Tibial nerve (tissue), 4 donors: Measurements from ENCODE around the gene HIPK2.

ENCODE experiments used
- CTCF ChIP-seq, 5 experiments: fragments of 200-600 bp in 3 of 5; fragments of 450-650 bp in 2 of 5; sonication (generic) in 3 of 5; IDR thresholded peaks; one replicate each; pipeline ENCODE4 v1.5.1; 2016 to 2019; ENCODE audit warnings: antibody characterized with exemption in 5 of 5, mild to moderate bottlenecking in 3 of 5, moderate library complexity in 2 of 5
- EP300 ChIP-seq, 2 donors: sonication (generic); formaldehyde crosslinking; IDR thresholded peaks; one replicate each; pipeline ENCODE4 v1.6.1; 2017; ENCODE audit warnings: antibody characterized with exemption in 2 of 2, mild to moderate bottlenecking in 1 of 2
- POLR2A ChIP-seq, 2 donors: fragments of 450-650 bp; IDR thresholded peaks; one replicate each; pipeline ENCODE4 v1.6.1; 2017; ENCODE audit warnings: antibody characterized with exemption in 2 of 2, mild to moderate bottlenecking in 2 of 2, moderate library complexity in 2 of 2

- TF ChIP-seq POLR2A (IDR thresholded peaks at IDR 0.05): no peak
- TF ChIP-seq CTCF (IDR thresholded peaks at IDR 0.05): no peak
- TF ChIP-seq EP300 (IDR thresholded peaks at IDR 0.05): no peak
Measured at GRCh38 chr7:139566075-139566474, 211.7 kb downstream of the HIPK2 start.
